Measurements from ENCODE around the gene KIF26B. TPM values are rescaled to one million over a fixed set of nuclear protein-coding genes. Genes with fewer than 3 reads are reported as not detected.

Gene KIF26B
- total RNA-seq, 1 experiment from 2014 or later: 1.2 TPM

DNA sequence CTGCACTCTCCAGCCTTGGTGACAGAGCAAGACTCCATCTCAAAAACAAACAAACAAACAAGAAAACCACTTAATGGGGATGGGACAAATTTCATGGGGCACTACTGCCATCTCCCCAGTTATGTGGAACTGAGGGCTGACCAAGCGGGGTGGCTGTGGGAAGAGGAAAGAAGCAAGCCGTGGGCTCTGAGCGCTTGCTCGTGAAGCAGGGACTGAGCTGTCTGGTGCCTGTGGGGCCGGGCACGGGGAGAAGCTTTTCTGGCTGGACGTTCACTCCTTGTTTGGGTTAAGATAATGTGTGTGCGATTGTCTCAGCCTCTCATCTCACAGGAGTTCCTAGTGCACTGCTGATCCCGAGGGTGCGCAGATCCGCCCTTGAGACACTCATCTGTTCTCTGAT is 22.0 kb upstream of the KIF26B start:
- POLR2A ChIA-PET: no interaction called here
- Mint-ChIP-seq H3K9me3 (peaks cover 5% of the 10 kb centered on the region), H3K4me3 (no peak overlapping the region), H3K27me3 (ENCODE audit: low read depth) (no peaks in the 10 kb centered on the region), H3K36me3 (no peaks in the 10 kb centered on the region), H3K4me1 (peaks cover 12% of the 10 kb centered on the region), H3K27ac (no peak overlapping the region)
- ATAC-seq (no peak), DNase-seq (ENCODE audit: low spot score) (no peak)
- CTCF ChIA-PET: interaction anchor here (0.9 to 1.5 kb wide), 2 partner anchors 23 to 248 kb away, joined by 3 read pairs; no protein-coding TSS in a partner anchor
- TF ChIP-seq NR2C2 (CRISPR knock-in tag; IDR thresholded peaks at IDR 0.05): no peak
- no peak for TF ChIP-seq NR1H2 (CRISPR knock-in tag; IDR thresholded peaks at IDR 0.05)
- TF ChIP-seq, protein P1, sequence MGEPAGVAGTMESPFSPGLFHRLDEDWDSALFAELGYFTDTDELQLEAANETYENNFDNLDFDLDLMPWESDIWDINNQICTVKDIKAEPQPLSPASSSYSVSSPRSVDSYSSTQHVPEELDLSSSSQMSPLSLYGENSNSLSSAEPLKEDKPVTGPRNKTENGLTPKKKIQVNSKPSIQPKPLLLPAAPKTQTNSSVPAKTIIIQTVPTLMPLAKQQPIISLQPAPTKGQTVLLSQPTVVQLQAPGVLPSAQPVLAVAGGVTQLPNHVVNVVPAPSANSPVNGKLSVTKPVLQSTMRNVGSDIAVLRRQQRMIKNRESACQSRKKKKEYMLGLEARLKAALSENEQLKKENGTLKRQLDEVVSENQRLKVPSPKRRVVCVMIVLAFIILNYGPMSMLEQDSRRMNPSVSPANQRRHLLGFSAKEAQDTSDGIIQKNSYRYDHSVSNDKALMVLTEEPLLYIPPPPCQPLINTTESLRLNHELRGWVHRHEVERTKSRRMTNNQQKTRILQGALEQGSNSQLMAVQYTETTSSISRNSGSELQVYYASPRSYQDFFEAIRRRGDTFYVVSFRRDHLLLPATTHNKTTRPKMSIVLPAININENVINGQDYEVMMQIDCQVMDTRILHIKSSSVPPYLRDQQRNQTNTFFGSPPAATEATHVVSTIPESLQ (CRISPR knock-in tag; IDR thresholded peaks at IDR 0.05): no peak
- TF ChIP-seq, protein P2, sequence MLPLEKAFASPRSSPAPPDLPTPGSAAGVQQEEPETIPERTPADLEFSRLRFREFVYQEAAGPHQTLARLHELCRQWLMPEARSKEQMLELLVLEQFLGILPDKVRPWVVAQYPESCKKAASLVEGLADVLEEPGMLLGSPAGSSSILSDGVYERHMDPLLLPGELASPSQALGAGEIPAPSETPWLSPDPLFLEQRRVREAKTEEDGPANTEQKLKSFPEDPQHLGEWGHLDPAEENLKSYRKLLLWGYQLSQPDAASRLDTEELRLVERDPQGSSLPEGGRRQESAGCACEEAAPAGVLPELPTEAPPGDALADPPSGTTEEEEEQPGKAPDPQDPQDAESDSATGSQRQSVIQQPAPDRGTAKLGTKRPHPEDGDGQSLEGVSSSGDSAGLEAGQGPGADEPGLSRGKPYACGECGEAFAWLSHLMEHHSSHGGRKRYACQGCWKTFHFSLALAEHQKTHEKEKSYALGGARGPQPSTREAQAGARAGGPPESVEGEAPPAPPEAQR (CRISPR knock-in tag; IDR thresholded peaks at IDR 0.05): no peak
- TF ChIP-seq NFATC4 (CRISPR knock-in tag; IDR thresholded peaks at IDR 0.05): no peak
- TF ChIP-seq, protein P3, sequence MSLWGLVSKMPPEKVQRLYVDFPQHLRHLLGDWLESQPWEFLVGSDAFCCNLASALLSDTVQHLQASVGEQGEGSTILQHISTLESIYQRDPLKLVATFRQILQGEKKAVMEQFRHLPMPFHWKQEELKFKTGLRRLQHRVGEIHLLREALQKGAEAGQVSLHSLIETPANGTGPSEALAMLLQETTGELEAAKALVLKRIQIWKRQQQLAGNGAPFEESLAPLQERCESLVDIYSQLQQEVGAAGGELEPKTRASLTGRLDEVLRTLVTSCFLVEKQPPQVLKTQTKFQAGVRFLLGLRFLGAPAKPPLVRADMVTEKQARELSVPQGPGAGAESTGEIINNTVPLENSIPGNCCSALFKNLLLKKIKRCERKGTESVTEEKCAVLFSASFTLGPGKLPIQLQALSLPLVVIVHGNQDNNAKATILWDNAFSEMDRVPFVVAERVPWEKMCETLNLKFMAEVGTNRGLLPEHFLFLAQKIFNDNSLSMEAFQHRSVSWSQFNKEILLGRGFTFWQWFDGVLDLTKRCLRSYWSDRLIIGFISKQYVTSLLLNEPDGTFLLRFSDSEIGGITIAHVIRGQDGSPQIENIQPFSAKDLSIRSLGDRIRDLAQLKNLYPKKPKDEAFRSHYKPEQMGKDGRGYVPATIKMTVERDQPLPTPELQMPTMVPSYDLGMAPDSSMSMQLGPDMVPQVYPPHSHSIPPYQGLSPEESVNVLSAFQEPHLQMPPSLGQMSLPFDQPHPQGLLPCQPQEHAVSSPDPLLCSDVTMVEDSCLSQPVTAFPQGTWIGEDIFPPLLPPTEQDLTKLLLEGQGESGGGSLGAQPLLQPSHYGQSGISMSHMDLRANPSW (CRISPR knock-in tag; conservative IDR thresholded peaks at IDR 0.05; ENCODE audit: low read depth): no peak
- no peak for TF ChIP-seq JAZF1 (CRISPR knock-in tag; IDR thresholded peaks at IDR 0.05)
- TF ChIP-seq SMAD3 (CRISPR knock-in tag; IDR thresholded peaks at IDR 0.05; ENCODE audit: borderline replicate concordance): no peak
- TF ChIP-seq, protein P4, sequence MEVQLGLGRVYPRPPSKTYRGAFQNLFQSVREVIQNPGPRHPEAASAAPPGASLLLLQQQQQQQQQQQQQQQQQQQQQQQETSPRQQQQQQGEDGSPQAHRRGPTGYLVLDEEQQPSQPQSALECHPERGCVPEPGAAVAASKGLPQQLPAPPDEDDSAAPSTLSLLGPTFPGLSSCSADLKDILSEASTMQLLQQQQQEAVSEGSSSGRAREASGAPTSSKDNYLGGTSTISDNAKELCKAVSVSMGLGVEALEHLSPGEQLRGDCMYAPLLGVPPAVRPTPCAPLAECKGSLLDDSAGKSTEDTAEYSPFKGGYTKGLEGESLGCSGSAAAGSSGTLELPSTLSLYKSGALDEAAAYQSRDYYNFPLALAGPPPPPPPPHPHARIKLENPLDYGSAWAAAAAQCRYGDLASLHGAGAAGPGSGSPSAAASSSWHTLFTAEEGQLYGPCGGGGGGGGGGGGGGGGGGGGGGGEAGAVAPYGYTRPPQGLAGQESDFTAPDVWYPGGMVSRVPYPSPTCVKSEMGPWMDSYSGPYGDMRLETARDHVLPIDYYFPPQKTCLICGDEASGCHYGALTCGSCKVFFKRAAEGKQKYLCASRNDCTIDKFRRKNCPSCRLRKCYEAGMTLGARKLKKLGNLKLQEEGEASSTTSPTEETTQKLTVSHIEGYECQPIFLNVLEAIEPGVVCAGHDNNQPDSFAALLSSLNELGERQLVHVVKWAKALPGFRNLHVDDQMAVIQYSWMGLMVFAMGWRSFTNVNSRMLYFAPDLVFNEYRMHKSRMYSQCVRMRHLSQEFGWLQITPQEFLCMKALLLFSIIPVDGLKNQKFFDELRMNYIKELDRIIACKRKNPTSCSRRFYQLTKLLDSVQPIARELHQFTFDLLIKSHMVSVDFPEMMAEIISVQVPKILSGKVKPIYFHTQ (CRISPR knock-in tag; IDR thresholded peaks at IDR 0.05): no peak

DNA sequence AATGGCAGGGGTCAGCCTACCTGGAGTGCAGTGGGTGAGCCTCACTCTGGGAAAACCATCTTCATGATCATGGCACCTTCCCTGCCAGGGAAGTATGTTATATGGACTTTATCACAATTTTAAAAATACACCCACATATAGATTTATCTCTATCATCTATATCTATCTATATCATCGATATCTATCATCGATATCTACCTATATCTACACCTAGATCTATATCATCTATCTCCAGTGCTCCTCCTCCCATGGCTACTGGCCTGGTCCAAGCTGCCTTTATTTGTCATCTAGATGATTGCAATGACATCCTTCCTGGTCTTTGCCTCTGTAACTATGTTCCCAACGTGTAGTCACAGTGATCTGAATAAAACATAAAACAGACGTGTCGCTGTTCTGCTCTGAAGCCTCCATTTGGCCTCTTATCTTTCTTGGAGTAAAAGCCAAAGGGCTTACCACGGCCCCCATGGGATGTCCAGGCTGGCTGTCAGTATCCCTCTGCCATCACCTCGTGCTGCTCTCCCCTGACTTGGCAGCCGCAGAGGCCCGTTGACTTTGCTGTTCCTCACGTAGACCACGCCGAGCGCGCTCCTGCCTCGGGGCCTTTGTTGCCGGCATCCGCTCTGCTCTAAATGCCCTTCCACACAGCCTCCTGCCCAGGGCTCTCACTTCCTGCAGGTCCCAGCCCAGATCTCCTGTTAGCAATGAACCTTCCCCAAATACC is 20.6 kb upstream of the KIF26B start:
- POLR2A ChIA-PET: no interaction called here
- TF ChIP-seq, protein P5, sequence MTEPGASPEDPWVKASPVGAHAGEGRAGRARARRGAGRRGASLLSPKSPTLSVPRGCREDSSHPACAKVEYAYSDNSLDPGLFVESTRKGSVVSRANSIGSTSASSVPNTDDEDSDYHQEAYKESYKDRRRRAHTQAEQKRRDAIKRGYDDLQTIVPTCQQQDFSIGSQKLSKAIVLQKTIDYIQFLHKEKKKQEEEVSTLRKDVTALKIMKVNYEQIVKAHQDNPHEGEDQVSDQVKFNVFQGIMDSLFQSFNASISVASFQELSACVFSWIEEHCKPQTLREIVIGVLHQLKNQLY (CRISPR knock-in tag; IDR thresholded peaks at IDR 0.05): no peak
- TF ChIP-seq JAZF1 (CRISPR knock-in tag; IDR thresholded peaks at IDR 0.05) (no peak), KAT7 (CRISPR knock-in tag; IDR thresholded peaks at IDR 0.05; ENCODE audit: borderline replicate concordance) (no peak), NFE2L1 (CRISPR knock-in tag; IDR thresholded peaks at IDR 0.05) (no peak), TP53 (CRISPR knock-in tag; IDR thresholded peaks at IDR 0.05) (no peak), MYBL2 (CRISPR knock-in tag; IDR thresholded peaks at IDR 0.05) (no peak), SMAD4 (CRISPR knock-in tag; IDR thresholded peaks at IDR 0.05) (no peak)
- TF ChIP-seq, protein P6, sequence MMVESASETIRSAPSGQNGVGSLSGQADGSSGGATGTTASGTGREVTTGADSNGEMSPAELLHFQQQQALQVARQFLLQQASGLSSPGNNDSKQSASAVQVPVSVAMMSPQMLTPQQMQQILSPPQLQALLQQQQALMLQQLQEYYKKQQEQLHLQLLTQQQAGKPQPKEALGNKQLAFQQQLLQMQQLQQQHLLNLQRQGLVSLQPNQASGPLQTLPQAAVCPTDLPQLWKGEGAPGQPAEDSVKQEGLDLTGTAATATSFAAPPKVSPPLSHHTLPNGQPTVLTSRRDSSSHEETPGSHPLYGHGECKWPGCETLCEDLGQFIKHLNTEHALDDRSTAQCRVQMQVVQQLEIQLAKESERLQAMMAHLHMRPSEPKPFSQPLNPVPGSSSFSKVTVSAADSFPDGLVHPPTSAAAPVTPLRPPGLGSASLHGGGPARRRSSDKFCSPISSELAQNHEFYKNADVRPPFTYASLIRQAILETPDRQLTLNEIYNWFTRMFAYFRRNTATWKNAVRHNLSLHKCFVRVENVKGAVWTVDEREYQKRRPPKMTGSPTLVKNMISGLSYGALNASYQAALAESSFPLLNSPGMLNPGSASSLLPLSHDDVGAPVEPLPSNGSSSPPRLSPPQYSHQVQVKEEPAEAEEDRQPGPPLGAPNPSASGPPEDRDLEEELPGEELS (CRISPR knock-in tag; IDR thresholded peaks at IDR 0.05): no peak
- TF ChIP-seq, protein P7, sequence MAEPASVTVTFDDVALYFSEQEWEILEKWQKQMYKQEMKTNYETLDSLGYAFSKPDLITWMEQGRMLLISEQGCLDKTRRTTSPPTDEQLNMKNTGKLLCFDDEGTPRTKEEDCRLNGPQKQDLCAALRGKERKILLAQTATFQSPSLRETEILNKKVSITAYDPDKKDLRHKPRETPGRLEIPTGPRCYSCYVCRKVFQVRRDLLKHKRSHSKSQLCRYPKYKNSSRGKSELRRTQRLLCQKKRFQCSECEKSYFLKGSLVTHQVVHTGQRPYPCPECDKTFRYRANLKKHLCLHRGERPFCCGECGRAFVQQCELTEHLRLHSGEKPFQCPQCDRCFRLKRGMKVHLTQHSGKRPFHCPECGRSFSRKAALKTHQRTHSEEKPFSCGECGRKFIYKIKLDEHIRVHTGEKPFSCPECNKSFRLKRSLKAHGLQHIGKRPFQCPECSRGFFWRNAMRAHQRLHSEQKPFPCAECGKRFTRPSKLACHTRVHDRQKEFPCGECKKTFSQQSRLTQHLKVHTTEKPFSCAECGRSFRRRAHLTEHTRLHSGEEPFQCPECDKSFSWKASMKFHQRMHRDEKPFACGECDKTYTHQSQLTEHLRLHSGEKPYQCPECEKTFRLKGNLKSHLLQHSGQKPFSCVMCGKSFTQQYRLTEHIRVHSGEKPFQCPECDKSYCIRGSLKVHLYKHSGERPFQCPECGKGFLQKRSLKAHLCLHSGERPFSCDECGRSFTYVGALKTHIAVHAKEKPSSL (CRISPR knock-in tag; conservative IDR thresholded peaks at IDR 0.05): no peak
- TF ChIP-seq, protein P8, sequence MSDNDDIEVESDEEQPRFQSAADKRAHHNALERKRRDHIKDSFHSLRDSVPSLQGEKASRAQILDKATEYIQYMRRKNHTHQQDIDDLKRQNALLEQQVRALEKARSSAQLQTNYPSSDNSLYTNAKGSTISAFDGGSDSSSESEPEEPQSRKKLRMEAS (CRISPR knock-in tag; IDR thresholded peaks at IDR 0.05): no peak
- TF ChIP-seq, protein P9, sequence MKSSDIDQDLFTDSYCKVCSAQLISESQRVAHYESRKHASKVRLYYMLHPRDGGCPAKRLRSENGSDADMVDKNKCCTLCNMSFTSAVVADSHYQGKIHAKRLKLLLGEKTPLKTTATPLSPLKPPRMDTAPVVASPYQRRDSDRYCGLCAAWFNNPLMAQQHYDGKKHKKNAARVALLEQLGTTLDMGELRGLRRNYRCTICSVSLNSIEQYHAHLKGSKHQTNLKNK (CRISPR knock-in tag; IDR thresholded peaks at IDR 0.05): no peak

More for the DNA sequence above, 20.6 kb upstream of the KIF26B start:
- ATAC-seq (no peak), DNase-seq (ENCODE audit: low spot score) (no peak)
- Mint-ChIP-seq H3K27me3 (ENCODE audit: low read depth) (no peaks in the 10 kb centered on the region), H3K27ac (no peak overlapping the region), H3K36me3 (no peaks in the 10 kb centered on the region), H3K4me1 (peaks cover 8% of the 10 kb centered on the region), H3K9me3 (peaks cover 5% of the 10 kb centered on the region), H3K4me3 (no peak overlapping the region)
- CTCF ChIA-PET: no interaction called here
